ENCODE measurements around the gene MCRIP1. TPM values are rescaled to one million over a fixed set of nuclear protein-coding genes. Genes with fewer than 3 reads are reported as not detected.
A peak's percentile ranks its signal among the peaks of the same experiment; 100 is the strongest.

MCRIP1 gene
- total and polyA plus RNA-seq, 9 of the 15 experiments (the other 6 are each of a cell fraction or from before 2014, with no cell fraction given), result 0.39 to 35.8 (median 9.7) TPM

DNA sequence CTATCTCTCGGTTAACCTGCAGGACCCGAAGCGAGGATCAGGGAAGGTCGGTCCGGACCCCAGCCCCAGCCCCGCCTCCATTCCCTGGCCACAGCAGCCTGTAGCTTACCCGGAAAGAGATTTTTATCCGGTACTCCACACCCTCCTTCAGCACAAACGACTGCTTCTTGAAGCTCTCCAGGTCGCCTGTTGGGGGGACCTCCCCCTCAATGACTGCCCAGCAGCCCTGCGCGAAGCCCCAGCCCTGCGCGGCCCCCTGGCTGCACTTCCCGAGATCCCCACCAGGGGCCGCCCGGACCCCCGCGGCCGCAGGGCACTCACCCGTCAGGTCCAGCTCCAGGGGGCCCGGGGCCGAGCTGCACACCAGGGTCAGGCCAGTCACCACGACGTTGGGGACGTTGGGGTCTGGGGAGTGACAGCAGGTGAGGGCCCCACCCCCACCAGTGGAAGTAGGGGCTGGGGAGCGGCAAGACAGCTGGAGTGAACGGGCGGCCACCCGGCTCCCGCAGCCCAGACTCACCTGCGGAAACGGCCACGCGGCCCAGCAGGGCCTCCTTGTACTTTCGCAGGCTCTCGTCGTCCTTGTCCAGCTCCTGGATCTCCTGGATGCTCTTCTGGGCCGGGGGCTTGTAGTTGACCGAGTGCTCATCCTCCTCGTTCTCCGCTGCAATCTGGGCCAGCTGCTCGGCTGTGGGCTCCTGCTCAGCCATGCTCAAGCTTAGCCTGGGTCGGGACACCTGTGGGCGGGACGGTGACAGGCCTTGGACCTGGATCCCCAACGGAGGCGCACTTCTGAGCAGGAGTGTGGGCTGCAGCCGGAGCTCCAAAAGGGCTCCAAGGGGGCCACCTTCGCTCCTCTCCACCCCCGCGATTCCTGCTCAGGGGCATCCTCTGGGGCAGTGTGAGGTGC is 36.4 kb upstream of the MCRIP1 start (continued):
- no peak for TF ChIP-seq THAP7 (CRISPR knock-in tag; IDR thresholded peaks at IDR 0.05)
- TF ChIP-seq MYNN (IDR thresholded peaks at IDR 0.05), result no peak
- TF ChIP-seq MYNN (CRISPR knock-in tag; IDR thresholded peaks at IDR 0.05), result no peak; the same call in 1 of the 2 replicates
- TF ChIP-seq, protein P1, sequence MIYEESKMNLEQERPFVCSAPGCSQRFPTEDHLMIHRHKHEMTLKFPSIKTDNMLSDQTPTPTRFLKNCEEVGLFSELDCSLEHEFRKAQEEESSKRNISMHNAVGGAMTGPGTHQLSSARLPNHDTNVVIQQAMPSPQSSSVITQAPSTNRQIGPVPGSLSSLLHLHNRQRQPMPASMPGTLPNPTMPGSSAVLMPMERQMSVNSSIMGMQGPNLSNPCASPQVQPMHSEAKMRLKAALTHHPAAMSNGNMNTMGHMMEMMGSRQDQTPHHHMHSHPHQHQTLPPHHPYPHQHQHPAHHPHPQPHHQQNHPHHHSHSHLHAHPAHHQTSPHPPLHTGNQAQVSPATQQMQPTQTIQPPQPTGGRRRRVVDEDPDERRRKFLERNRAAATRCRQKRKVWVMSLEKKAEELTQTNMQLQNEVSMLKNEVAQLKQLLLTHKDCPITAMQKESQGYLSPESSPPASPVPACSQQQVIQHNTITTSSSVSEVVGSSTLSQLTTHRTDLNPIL (CRISPR knock-in tag; IDR thresholded peaks at IDR 0.05), result no peak
- TF ChIP-seq TCF7 (IDR thresholded peaks at IDR 0.05; ENCODE audit: borderline replicate concordance), result no peak
- TF ChIP-seq CTCF (IDR thresholded peaks at IDR 0.05 in 2 of 3, conservative IDR thresholded peaks at IDR 0.05 in 1 of 3; ENCODE audit: insufficient read depth in 2 of 3, low read depth in 1 of 3, low read length in 3 of 3), result peak; percentile 74 to 93 (median 90)
- TF ChIP-seq ZBTB7A (IDR thresholded peaks at IDR 0.05; ENCODE audit: borderline replicate concordance, control insufficient read depth, low read depth, low read length), result peak; percentile 97
- TF ChIP-seq MAFG (tag; conservative IDR thresholded peaks at IDR 0.05), result no peak
- no peak for TF ChIP-seq TBP (optimal IDR thresholded peaks at IDR 0.05; ENCODE audit: low read depth, low read length)
- no peak for TF ChIP-seq ZNF717 (CRISPR knock-in tag; IDR thresholded peaks at IDR 0.05)
- no peak for TF ChIP-seq NR2F6 (CRISPR knock-in tag; IDR thresholded peaks at IDR 0.05)
- TF ChIP-seq, protein P2, sequence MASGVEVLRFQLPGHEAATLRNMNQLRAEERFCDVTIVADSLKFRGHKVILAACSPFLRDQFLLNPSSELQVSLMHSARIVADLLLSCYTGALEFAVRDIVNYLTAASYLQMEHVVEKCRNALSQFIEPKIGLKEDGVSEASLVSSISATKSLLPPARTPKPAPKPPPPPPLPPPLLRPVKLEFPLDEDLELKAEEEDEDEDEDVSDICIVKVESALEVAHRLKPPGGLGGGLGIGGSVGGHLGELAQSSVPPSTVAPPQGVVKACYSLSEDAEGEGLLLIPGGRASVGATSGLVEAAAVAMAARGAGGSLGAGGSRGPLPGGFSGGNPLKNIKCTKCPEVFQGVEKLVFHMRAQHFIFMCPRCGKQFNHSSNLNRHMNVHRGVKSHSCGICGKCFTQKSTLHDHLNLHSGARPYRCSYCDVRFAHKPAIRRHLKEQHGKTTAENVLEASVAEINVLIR (CRISPR knock-in tag; IDR thresholded peaks at IDR 0.05), result no peak
- TF ChIP-seq ZNF589 (CRISPR knock-in tag; IDR thresholded peaks at IDR 0.05; ENCODE audit: low read depth), result no peak
- TF ChIP-seq, protein P3, sequence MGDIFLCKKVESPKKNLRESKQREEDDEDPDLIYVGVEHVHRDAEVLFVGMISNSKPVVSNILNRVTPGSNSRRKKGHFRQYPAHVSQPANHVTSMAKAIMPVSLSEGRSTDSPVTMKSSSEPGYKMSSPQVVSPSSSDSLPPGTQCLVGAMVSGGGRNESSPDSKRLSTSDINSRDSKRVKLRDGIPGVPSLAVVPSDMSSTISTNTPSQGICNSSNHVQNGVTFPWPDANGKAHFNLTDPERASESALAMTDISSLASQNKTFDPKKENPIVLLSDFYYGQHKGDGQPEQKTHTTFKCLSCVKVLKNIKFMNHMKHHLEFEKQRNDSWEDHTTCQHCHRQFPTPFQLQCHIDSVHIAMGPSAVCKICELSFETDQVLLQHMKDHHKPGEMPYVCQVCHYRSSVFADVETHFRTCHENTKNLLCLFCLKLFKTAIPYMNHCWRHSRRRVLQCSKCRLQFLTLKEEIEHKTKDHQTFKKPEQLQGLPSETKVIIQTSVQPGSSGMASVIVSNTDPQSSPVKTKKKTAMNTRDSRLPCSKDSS (IDR thresholded peaks at IDR 0.05; ENCODE audit: low read depth, partially characterized antibody), result no peak
- TF ChIP-seq NRF1 (conservative IDR thresholded peaks at IDR 0.05 in 1 of 2, IDR thresholded peaks at IDR 0.05 in 1 of 2), result peak; percentile 73 to 75
- no peak for TF ChIP-seq ZNF780A (CRISPR knock-in tag; IDR thresholded peaks at IDR 0.05)
- TF ChIP-seq MAFK (IDR thresholded peaks at IDR 0.05; ENCODE audit: low read length), result no peak
- TF ChIP-seq HDAC2 (IDR thresholded peaks at IDR 0.05), result peak; percentile 7; the same call in 1 of the 2 replicates
- TF ChIP-seq RBFOX2 (IDR thresholded peaks at IDR 0.05; ENCODE audit: low read depth, low read length), result peak; percentile 70
- TF ChIP-seq EP300 (IDR thresholded peaks at IDR 0.05; ENCODE audit: low read length), result no peak
- TF ChIP-seq ZNF561 (CRISPR knock-in tag; conservative IDR thresholded peaks at IDR 0.05), result no peak
- no peak; a peak in 1 of 4 replicates for TF ChIP-seq CSDE1 (IDR thresholded peaks at IDR 0.05)
- TF ChIP-seq HCFC1 (IDR thresholded peaks at IDR 0.05; ENCODE audit: low read depth, low read length), result 0 out of 2 replicates have a peak, but pooled peaks have one; percentile 11

Data from K562 (cell line).